Measurements from ENCODE around the gene MTMR4.
A peak's percentile ranks its signal among the peaks of the same experiment; 100 is the strongest.
"Not testable (repeated sequence)": the region's sequence is repeated elsewhere in the genome, so short reads cannot be mapped to it uniquely, and the experiment has no call there.

Gene MTMR4

DNA sequence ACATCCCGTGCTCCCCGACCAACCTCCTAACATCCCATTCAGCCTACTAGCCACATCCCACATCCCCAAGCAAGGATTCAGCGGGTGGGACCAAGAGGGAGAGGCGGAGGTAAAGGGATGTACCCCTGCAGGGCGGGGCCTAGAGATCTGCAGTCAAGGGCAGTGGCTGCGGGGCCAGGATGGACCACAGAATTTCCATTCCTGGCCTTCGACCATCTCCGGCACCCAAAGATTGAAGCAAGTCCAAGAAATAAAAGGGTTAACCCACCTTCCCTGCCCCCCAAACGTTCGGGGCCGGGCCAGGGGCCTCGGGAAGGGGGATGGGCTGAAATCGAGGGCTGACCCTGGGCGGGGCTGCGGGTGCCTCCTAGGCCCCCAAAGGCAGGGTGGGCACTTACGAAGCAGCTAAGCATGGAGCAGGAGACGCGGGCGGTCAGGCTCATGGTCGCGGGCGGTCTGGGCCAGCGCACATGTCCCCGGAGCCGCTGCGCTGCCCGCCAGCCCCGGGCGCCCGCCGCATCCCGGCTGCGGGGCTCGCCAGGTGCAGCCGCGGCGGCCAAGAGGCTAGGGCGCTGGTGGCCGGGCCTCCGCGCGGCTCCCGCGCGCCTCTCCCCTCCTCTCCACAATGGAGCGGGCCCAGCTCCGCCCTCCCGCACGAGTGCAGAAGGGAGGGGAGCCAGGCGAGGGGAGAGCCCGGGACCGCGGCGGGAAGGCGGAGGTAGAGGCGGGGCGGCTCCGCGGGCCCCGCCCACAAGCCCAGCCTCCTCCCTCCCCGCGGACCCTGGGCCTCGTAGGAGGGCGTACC lies at the start of gene MTMR4:
Gene MTMR4 (minus strand): TSS at position 674 of the 805 bp plus-strand sequence. CDS start 231 bp downstream, at position 443.
- peak; percentile 84 for DNase-seq

DNA sequence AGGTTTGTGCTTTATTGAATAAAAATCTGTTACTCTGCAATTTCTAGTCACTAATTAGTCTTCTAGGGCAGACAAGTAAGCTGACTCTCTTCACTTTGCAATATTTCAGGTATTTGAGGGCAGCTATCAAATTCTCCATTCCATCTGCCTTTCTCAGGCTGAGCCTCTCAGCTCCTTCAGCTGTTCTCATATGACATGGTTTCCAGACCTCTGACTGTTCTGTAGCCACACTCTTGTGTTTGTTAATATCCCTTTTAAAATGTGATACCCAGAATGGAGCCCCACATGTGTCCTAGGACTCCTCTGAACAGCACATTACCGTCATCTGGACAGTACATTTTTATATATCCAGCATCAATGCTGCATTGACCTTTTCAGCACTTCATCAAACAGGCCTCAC lies 46.1 kb upstream of the MTMR4 start:
- no peak for DNase-seq

DNA sequence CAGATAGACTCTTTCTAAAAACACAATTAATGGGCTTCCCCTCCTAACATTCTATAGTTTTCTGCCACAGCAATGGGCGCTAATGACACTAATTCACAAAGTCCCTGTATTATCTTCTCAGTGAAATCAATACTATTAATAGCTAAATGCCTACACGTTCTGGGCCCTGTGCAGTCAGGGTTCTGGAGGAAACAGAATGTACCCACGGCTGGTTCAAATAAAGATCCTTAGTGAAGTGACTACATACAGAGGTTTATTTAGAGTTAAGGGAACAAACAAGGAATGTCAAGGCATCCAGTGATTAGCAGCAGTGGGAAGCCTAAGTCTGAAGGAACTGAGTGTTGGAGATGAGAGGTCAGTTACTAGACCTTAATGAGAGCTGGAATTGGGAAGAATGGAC lies 43.5 kb upstream of the MTMR4 start:
- no peak for DNase-seq

DNA sequence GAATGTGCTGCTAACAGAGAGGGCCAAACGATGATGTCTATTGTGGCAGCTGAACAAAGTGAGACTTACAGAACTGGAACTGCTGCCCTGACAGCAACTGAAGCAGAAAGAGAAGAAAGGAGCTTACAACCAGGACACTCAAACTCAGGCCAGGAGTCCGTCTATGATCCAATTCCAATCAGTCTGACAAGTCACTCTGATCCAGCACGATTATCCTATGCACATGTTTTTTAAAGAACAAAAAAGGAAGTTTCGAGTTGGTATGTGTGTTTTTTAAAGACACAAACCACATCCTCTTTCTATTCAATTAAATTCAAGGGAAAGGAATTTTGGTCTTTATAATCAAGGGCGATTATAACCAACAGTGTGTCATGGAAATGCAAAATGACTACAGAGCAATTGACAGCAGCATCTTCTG lies 42.4 kb upstream of the MTMR4 start:
- DNase-seq = no peak

DNA sequence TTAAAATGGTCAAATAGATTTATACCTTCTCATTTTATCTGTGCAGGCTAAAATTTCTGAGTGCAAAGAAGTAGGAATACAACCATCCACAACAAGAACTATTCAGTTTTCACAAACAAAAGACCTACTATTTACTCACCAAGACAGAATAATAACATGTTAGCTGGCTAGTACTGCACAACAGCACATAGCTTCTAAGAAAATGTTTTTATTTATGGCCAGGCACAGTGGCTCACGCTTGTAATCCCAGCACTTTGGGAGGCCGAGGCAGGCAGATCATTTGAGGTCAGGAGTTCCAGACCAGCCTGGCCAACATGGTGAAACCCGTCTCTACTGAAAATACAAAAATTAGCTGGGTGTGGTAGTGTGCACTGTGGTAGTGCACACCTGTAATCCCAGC lies 40.7 kb upstream of the MTMR4 start:
- not testable (repeated sequence) for DNase-seq

DNA sequence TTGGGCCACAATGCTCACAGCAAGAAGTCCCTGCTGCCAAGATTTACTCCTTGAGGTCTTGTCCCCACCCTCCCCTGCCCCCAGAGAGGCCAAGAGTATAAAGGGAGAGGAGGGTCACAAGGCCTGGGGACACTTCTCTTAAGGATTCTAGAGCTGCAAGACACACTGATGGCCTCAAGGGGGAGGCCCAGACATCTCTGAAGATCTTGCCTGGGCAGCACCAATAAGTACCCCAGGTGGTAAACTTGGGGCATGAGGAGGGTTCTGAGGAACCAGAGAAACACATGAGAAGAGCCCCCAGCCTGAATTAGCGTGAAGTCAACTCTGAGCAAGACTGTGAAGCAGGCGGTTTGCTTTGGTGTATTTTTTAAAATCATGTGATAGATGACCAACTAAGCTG lies 26.8 kb upstream of the MTMR4 start:
- DNase-seq = no peak

DNA sequence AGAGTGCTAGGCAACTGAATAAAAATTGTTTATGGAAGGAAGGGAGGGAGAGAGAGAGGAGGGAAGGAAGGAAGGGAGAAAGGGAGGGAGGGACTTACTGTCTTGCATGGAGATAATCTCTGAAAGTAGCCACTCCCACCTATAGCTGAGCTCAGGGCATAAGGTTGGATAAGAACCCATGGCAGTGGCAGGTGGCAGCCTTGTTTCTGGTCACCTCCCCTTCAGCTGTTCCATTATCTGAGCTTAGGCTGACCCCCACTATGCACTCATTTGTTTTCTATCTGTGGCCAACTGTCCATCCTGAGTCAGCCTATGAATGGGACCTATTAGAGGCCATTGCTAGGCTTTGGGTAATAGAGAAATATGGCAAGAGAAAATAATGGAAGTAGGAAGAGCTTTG lies 25.3 kb upstream of the MTMR4 start:
- DNase-seq = no peak

DNA sequence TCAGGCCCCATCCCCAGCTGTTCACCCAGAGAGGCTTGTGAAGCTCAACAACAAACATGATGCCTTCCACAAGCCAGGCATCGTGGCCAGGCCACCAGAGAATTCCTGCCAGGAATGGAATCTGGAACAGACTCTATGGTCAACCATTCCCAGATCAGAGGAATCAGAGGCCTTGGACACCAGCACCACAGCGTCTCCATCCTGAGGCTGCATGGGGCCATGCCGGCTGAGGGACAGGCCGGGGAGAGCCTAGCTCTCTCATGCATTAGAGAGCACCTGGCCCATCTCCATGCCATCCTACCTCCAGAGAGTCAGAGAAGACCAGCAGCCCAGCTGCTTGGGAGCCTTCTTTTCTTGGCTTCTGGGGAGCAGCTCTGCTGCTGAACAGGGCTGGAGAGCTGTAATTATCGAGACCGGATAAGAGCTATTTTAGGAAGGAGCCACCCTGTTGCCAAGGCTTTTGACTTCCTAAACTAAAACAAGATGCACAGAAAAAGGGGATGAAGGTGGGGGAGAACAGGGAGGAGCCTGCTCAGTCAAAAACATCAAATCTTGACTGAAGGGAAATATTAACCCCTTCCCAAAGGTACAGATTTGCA lies 24.5 kb upstream of the MTMR4 start:
- no peak for DNase-seq

DNA sequence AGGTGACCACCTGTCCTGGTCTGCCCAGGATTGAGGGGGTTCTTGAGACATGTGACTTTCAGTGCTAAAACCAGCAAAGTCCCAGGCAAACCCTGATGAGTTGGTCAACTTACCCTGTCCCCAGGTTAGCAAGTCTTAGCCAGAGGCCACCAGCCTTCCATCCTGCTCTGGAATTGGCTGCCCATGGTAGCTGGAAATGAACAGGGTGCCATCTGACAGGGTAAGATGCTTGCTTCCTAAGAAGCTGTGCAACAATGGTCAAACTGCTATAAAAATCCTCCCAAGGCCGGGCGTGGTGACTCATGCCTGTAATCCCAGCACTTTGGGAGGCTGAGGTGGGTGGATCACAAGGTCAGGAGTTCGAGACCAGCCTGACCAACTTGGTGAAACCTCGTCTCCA lies 22.8 kb upstream of the MTMR4 start:
- no peak for DNase-seq

DNA sequence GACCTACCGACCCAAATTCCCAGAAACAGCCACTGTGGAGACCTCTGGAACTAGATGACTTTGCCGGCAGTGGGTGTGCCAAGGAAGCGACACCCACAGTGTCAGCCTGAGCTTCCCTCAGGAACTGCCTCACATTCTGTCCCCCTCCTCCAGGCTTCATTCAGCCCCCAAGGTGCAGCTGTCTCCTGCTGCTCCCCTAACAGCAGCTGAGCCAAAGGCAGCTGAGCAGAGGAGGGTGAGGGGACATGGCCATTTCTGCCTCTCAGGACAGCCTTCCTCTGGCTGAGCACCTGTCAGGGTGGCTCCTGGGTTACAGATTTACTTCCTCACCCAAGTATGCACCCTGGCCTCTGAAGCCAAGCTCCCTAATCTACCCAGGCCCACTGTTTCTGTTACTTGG lies 22.1 kb upstream of the MTMR4 start:
- no peak for DNase-seq

DNA sequence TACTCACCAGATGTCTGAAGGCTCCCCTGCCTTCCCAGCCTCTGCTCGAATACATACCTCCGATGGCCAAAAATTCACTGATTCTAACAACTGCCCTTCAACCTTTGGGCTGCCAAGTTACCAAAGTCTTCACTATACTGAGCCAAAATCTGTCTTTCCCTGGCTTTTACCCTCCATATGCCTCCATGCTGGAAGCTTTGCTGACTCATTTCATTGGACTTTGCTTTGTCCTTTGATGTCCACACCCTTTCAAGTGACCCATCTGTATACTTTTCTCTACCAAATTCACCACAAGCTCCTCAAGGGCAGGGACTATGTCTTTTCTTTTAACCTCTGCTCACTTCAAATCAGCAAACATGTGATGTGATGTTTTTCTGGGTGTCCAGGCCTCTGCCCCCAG lies 21.0 kb upstream of the MTMR4 start:
- no peak for DNase-seq

DNA sequence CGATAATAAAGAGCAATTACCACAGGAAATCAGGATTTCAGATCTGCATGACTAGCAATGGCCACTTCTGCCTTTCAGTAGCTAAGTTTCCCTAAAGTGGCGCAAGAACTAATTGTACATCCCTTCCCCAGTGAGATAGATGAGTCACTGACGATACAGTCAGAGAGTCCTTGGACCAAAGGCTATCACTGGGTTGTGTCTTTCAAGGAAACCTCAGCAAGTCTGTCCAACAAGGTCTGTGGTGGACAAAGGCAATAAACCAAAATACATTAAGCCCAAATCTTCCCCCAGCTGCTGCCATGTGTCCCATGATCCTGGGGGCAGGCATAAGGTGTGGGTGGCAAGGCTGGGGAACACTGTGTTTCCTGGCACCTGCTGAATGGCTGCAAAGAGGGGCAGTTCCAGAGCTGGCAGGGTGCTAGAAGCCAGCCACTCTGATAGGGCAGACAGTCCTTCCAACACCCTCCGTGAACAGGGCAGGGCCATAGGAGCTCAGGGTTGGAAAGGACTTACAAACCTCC lies 20.5 kb upstream of the MTMR4 start:
- no peak for DNase-seq

DNA sequence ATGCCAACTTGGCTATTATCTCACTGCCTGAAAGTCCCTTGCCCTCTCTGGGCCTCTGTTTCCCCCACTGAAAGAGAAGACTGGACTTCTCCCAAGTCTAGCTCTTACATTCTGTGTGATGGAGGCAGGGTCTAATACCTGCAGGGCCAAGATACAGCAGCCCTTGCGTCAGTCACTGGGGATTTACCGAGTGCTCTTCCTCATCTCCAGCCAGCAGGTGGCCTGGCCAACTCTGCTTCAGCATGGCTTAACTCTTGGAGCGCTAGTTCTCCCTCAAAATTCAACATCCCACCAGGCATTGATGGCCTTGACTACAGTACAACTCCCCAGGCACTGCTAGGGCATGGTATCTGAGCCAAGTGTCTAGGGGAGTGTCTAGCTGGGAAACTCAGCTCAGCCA lies 19.9 kb upstream of the MTMR4 start:
- no peak for DNase-seq

DNA sequence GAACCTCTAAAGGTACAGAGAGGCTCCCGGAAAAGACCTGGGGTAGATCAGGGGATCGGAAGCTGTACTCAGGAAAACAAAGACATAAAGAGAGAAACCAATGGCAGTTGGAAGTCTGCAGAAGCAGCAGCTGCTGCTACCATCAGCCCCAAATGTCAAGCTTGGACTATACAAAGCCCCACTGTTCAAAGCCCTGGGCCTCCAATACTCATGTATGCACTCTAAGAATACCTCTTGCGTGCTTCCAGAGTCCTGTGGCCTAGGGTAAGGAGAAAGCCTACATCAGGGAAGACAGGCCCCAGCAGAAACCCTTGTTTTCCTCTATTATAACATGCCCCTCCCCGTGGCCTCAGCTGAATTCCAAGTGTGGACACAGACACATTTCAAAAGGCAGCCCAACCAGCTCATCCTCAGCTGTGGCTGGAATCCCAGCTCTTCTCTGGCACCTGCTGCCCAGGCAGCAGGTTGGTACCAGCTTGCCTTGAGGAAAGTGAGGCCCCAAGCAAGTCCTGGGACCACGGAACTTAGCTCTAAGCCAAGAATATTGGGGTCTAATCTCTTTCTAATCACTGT lies 19.3 kb upstream of the MTMR4 start:
- DNase-seq = no peak

DNA sequence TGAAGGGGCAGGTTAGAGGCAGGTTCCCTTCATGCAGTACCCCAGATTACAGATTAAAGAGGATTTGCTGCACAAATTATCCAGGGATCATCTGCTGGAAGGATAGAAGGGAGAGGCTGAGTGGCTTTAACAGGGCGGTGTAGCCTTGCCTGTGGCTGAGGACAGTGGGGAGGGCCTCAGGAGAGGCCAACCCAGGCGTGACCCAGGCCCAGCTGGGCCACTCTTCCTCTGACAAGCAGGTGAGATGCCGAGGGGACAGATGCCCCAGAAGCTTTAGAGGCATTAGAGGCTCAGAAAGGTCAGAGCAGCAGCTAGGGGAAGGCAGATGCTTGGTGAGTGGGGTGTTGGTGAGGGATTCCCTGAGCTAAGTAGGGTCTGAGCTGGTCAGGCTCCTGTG lies 18.1 kb upstream of the MTMR4 start:
- DNase-seq = no peak

DNA sequence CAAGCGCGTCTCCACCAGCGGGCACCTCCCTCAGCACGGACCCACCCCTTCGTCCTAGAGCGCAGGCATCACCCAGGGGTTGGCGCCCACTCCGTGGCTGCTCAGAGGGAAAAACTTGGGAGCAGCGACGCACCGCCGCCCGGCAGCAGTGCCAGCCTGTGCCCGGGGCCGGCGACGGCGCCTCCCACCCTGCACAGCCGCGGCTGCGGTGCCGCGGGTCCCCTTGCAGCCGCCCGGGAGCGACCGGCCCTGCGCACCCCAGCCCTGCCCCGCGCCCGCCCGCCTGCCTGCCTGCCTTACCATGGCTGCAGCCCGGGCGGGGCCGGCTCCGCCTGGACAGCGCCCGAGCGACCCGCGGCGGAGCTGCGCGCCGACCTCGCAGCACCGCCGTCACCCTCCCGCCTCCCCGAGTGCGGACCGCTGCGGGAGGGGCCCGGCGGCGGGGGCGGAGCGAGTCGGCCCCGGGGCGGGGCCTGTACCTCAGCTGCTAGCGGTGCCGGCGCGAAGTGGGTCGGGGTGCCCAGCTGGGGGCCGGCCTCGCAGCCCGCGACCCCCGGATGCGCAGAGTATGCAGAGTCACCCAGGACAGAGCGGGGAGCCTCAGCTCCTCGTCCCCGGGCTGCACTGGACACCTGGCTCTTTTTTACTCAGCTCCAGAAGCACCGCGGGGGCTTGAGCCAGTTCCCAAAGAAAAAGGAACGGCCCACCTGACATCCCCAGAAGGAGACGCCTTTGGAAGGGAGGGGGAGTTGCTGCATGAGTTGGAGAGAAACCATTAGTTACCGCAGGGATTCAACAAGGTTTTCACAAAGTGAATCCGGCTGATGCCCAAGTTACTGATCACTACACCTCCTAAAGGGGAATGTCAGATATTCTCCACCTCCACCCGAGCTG lies 17.5 kb upstream of the MTMR4 start:
- no peak for DNase-seq

DNA sequence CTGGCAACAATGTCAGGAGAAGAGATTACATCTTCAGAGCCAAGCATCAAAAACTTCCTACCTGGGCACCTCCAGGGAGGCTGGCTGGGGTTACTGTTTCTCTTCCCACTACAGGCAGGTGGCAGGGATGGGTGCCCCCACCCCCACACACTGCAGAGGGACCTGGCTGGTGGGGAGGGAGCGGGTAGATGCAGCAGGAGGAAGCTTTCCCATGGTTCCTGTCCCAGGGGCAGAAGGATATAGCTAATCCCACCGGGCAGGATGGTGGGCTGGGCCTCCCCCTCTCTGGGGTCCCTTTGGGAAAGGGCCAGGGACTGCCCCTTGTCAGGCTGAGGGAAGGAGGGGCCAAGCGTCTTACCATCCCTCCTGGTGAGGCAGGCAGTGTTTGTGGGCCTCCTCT lies 16.7 kb upstream of the MTMR4 start:
- DNase-seq = no peak

DNA sequence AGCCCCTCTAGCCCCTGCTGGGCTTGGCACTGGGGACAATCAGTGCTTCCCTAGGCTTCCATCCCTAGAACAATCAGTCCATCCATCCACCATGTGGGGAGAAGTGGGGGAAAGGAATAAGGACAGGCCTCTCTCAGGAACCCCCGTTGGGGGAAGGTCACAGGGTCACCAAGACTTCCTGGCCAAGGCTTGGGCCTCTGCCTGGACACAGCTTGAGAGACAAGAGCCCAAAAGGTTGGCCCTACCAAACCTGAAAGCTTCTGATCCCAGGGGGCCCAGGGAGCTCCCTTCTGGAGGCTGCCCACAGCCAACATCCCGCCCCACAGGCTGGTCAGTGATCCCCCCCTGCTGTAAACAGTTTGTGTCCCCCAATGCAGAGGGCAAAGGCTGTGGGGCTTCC lies 16.2 kb upstream of the MTMR4 start:
- DNase-seq = no peak

DNA sequence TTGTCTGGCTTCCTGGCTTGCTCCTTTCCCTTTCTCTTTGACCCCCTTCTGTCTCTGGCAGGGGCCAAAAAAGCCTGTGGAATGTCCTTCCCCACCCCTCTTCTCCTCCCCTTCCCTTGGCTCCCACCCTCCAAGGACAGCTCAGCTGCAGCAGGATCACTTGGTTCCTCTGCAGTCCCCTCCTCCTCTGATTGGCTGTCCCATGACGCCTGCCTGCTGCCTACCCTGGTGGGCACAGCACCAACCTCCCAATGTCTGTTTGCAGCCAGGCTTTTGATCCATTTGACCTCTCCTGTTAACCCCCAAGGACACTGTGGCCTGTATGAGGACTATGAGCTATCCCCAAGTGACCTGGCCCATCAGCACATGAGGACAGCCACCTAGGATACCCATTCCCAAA lies 14.8 kb upstream of the MTMR4 start:
- no peak for DNase-seq

DNA sequence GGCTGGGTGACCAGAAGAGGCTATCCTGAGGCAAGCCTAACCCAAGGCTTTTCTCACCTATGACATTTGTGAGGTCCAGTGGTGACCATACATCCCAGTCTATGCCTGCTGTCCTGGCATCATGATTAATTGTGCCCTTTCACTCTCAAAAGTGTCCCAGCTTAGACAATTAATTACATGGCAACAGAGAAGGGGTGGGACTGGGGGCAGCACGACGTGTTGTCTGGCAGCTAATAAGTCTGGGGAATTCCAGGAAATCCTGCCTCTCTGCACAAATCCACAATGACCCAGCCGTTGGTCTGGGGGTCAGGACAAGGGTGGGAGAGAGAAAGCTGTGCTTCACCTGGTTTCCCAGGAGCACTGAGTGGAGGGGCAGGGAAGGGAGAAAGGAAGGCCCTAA lies 14.0 kb upstream of the MTMR4 start:
- no peak for DNase-seq

DNA sequence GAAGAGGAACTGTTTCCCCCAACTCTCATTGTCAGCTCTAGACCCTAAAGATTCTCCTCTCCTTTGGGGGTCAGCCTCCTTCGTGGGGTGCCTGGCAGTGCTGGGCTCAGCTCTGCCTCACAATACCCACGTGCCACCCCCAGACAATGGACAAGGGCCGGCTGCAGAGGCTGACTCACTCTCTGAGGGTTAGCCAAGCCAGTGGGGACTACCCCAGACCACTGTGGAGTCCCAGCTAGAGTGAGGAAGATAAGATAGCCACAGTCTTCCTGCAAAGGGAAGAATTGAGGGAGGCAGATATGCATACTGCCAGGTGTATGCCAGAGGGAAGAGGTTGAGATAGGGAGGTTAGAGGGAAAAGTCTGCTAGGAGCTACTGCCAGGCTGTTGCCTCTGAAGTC lies 13.5 kb upstream of the MTMR4 start:
- no peak for DNase-seq

DNA sequence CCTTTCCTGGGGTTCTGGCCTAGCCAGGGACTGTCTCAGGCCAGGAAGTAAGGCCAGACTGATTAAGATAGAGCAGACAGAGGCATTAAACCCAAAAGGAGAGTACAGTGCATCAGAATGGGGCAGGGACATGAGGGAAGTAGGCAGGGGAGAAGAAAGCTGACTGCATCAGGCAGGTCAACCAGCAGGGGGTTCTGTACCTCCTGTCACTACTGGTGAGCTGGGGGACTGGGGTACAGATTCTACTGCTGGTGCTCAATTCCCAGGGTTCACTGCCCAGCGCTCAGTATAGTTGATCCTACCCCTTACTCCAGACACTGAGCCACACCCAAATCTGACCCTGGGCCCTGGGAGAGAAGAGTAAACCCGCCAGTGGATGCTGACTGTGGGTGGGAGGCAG lies 12.9 kb upstream of the MTMR4 start:
- DNase-seq = no peak

DNA sequence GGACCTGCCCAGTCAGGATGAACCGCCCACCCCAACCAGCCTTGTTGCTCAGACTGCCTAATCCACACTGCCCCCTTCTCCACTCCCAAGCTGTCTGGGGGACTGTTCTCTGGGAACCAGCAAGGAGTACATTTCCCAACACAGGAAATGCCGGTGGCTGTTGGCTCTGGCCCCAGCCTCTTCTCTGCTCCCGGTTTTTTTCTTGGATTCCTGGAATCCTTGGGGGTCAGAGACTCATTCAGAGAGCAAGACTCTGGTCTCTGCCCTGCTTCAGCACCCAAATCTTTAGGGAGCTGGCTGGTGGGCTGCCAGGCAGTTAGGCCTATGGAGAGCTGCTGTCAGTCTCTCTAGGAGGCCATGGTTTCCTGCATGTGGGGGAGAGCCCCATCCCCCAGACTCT lies 10.8 kb upstream of the MTMR4 start:
- DNase-seq = no peak

Measured in NCI-H526 treated with DMSO at 0.1 percent for 48 hours (cell line).